GM19238 (cell line): Measurements from ENCODE around the gene MYO5B.

Source experiments
- DNase-seq: peaks from one replicate; pipeline ENCODE4 v3.0.0; 2011; ENCODE audit warnings: low spot score; ENCODE audit not compliant: insufficient read length

Gene MYO5B

GRCh38 chr18:50189160-50189559, 5.8 kb downstream of the MYO5B start:
- DNase-seq, result no peak

- no peak for DNase-seq
These were observed 6.3 kb downstream of the MYO5B start for GRCh38 chr18:50188652-50189051.

DNA sequence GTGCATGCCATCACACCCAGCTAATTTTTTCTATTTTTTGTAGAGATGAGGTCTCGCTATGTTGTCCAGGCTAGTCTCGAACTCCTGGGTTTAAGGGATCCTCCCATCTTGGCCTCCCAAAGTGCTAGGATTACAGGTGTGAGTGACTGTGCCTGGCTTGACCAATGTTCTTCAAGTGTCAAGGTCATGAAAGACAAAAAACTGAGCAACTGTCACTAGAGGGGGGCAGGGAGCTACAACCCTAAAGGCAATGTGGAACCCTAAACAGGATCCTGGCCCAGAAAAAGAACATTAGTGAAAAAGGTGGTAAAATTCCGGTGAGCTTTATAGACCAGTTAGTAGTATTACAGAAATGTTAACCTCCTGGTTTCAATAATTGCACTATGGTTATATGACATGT, 7.3 kb downstream of the MYO5B start:
- DNase-seq, result no peak

- DNase-seq, result no peak
These were observed 8.6 kb downstream of the MYO5B start for GRCh38 chr18:50186385-50186784.

DNA sequence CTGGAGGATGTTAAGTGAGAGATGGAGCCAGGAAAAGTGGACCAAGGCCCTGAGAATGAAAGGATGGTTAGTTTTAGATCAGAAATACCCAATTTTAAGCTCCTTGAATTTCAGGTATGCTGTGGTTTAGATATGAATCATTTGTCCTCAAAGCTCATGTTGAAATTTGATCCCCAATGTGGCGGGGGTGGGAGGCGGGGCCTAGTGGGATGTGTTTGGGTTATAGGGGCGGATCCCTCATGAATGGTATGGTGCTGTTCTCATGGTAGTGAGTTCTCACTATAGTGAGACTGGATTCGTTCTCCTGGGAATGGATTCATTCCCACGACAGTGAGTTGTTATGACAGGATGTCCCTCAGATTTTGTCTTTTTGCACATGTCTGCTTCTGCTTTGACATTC, 11.4 kb downstream of the MYO5B start:
- DNase-seq, result no peak

DNA sequence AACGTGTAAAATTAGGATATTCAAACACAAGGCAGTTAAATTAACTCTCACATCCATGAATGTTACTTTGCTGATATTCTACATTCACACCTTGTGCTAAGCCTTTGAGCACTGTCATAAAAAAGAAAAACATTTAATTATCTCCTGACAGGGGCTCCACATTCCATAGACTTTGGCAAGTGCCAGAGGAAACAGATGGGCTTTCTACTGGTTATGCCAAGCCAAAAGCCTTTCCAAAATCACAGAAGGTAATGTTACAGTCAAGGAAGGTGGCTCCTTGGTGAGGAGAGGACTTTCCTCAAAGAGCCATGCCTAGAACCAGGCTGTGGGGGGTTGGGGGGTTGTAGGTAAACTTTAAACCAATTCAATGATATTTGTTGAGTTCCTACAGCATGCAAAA, 12.4 kb downstream of the MYO5B start:
- no peak for DNase-seq

DNA sequence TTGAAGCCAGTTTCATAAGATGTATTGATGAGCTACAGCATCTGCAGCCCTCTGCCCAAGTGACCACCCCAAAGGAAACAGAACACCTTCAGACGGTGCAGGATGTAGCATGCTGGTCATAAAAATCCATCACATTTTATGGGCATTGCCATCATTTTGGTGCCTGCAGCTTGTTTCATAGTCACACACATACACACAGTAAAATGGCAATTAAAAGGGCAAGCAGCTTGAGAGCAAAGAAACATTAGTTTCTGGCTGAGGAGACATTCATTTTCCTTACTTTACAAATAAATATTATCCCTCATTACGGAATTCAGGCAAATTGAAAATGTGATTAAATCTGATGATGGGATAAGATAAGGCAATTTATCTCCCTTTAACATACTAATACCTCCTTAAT, 13.4 kb downstream of the MYO5B start:
- no peak for DNase-seq

DNA sequence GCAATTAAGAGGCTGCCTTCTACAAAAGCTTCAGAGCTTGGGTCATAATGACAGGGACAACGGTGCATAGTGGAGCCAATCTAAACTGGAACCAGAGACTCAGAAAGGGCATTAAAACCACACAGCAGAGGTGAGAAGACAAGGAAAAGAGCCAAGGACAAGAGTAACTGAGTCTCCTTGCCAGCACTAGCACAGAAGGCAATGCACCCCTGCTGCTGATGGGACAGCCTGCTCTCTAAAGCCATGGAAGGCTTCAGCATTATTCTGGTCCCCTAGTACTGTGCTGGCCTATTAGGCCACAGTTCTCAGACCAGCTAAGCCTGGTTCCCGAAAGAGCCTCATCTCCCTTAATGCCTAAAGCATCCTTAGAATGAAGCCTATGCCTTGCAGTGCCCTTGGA, 15.5 kb downstream of the MYO5B start:
- no peak for DNase-seq

DNA sequence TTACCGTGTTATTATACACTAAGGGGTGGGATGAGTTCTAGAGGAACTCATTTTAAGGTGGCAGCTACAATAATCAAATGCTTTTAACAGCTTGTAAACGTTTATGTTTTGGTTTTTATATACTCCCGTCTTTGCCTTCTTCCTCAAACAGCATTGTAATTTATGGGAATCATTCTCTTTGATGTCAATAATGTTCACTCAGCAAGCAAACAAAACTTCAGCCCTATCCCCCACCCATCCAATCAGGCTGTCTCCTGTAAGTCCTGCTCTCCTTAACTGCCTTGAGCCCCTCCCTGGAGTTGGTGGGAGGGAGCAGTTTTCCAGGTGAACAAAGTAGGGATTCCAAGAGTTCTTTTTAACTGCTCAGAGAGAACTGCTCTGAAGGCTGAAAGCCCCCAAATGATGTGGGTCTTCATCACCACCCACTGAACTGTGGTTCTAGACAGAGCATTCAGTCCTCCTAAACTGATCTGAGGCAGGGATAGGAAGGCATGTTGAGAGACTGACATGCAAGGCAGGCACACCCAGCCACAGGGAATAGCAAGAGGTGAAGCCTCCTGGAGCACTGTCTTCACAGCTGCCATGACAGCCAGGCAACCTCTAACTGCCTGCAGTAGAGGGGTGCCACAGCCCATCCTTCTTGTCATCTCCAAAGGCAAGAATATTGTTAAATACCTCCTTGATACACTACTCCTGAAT, 17.5 kb downstream of the MYO5B start:
- no peak for DNase-seq

GRCh38 chr18:50172367-50172766, 22.6 kb downstream of the MYO5B start:
- no peak for DNase-seq

DNA sequence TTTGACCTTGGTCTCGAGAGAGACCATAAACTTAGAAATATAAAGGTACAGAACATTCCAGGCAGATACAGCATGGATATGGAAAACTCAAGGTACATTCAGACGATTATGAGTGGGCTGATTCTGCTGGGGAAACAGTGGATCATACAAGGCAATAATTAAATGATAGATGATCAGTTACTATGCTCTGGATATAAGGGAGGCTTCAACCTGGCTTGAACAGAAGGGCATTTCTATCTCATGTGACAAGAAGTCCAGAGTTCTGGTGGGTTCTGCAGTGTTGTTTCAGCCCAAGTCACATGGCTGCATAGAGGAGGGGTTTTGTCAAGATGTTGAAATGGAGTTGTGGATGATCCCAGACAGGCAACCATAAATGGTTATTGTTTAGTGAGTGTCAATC, 23.5 kb downstream of the MYO5B start:
- DNase-seq, result no peak

DNA sequence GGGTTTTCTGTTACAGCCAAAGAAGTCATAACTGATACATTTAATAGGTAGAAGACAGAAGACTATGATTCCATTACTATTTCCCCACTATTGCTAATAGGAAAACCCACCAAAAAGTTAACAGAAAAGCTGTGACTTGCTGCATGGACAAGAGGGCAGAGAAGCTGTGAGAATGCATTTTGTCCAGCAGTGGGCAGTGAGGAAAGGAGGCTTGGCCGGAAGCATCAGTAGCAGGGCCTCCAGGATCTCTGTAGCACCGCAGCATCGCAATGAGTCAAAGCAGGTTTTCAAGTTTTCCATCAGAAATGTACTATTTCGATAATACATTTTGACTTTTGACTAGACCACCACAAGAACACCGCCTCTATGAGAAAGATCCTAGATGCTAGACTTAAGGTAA, 24.9 kb downstream of the MYO5B start:
- DNase-seq, result no peak

- no peak for DNase-seq
These were observed 25.8 kb downstream of the MYO5B start for GRCh38 chr18:50169149-50169548.

GRCh38 chr18:50167966-50168365, 27.0 kb downstream of the MYO5B start:
- no peak for DNase-seq

GRCh38 chr18:50166901-50167300, 28.0 kb downstream of the MYO5B start:
- DNase-seq, result no peak

GRCh38 chr18:50163505-50163904, 31.4 kb downstream of the MYO5B start:
- DNase-seq, result no peak

- DNase-seq, result no peak
These were observed 32.3 kb downstream of the MYO5B start for GRCh38 chr18:50162486-50163304.

DNA sequence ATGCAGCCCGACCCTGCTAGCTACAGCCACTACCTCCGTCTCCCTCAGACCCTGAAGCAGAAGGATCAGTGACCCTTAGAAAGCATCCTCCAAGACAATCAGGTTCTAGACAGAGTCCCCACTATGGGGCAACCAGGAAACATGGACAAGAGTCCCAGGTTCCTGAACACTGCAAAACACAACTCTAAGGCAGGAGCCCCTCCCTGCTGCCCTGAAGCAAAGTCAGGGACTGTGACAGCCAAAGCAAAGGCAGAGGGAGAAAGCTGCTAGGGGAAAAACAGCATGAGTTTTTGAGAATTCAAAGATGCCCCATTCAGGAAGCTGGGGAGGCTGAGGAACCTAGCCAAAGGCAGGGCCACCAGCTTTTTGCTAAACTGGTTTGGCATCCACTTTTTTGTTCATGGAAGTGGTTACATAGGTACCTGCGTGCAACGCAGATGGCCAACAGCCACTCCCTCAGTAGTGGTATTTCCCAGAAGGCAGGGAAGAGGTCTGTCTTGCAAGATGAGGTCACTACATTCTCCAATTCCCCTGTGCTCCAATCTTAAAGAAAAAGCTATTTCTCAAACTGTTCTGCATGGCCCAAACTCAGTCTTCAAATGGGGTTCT, 33.2 kb downstream of the MYO5B start:
- DNase-seq, result no peak

DNA sequence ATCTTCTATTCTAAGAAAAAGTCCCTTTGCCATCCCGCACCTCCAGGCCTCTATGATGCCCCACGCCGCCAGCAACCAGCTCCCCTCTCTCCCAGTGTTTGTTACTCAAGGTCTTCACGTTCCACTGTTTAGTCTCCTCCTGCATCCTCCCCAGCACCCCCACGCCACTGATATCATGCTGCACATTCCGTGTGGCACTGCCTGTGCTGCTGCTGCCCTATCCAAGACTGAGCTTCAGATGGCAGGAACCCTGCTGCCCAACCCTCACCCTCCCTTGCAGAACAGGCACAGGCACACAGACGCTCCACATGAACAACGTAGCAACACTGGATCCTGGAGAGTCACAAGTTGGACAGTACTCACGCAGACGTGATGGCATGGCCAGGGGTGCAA, 35.3 kb downstream of the MYO5B start:
- DNase-seq, result no peak

- DNase-seq, result no peak
These were observed 35.9 kb downstream of the MYO5B start for GRCh38 chr18:50158866-50159653.

DNA sequence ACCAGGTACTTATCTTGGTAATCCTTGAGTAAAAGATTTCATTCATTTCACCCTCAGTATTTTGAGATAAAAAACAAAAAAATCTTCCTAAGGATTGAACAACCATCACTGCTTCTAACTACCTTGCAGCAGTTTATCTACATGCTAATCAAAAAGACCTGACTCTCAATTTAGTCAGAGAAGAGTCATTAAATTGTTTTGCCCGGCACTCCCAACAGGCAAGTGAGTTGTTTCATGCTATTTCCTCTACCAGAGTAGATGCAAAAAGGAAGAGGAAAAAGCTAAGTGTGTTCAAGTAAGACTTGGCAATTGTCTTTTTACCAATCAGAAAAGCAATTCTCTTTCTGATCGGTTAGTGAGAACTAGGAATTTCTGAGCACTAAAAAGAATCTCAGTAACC, 39.5 kb downstream of the MYO5B start:
- DNase-seq, result no peak

DNA sequence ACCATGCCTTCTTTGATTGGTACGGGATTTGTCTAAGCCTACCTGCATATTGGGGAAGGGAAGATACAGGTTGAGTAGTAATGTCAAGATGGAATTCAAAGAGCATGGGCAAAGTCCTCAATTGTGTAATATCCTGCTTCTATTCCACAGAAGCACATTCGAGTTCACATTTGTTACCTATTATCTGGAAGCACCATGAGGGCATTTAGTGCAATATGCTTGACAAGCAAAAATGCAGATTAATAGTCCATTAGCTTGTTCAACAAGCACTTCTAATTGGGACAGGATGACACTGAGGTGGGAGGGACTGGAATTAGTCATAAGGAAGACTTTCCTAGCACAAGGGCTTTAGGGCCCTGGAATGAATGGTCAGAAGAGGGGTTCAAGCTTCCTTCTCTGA, 40.5 kb downstream of the MYO5B start:
- no peak for DNase-seq
